GM18909 (cell line): ENCODE results near the gene ZNF541.

ENCODE experiments used
- ATAC-seq: cut with Tn5 transposase; IDR thresholded peaks from one replicate; pipeline ENCODE4 v1.9.1; 2021; ENCODE audit warnings: mild to moderate bottlenecking; ENCODE audit not compliant: unreplicated experiment, poor library complexity

ZNF541 gene

GRCh38 chr19:47549261-47549862 is 23.6 kb downstream of the ZNF541 start:
- no peak for ATAC-seq

- no peak for ATAC-seq
These were observed 25.7 kb downstream of the ZNF541 start for GRCh38 chr19:47547199-47547598.

GRCh38 chr19:47545061-47545948 is 27.6 kb downstream of the ZNF541 start:
- no peak for ATAC-seq

GRCh38 chr19:47544476-47544875 is 28.5 kb downstream of the ZNF541 start:
- no peak for ATAC-seq

GRCh38 chr19:47544075-47544474 is 28.9 kb downstream of the ZNF541 start:
- ATAC-seq, result no peak

GRCh38 chr19:47542030-47542475 is 30.9 kb downstream of the ZNF541 start:
- no peak for ATAC-seq

GRCh38 chr19:47541518-47541917 is 31.4 kb downstream of the ZNF541 start:
- ATAC-seq, result no peak

- no peak for ATAC-seq
These were observed 32.2 kb downstream of the ZNF541 start for GRCh38 chr19:47540748-47541147.

GRCh38 chr19:47539747-47540311 is 33.1 kb downstream of the ZNF541 start:
- ATAC-seq, result no peak

GRCh38 chr19:47538812-47539211 is 34.1 kb downstream of the ZNF541 start:
- no peak for ATAC-seq

GRCh38 chr19:47537493-47537892 is 35.5 kb downstream of the ZNF541 start:
- ATAC-seq, result no peak

- ATAC-seq, result no peak
These were observed 38.3 kb downstream of the ZNF541 start for GRCh38 chr19:47534628-47535027.

GRCh38 chr19:47531640-47532387 is 41.1 kb downstream of the ZNF541 start:
- ATAC-seq, result no peak

GRCh38 chr19:47529018-47529742 is 43.8 kb downstream of the ZNF541 start:
- no peak for ATAC-seq

GRCh38 chr19:47526798-47527197 is 46.1 kb downstream of the ZNF541 start:
- ATAC-seq, result no peak

- no peak for ATAC-seq
These were observed 49.5 kb downstream of the ZNF541 start for GRCh38 chr19:47523473-47523872.
